WTC11 (cell line): Measurements from ENCODE around the gene DGCR8.

Experiments
- CTCF ChIP-seq: fragments of 200-600 bp; IDR thresholded peaks from 2 replicates; pipeline ENCODE4 v1.8.0; 2022; ENCODE audit warnings: antibody characterized with exemption
- HMGXB4 ChIP-seq: sonication (generic); formaldehyde crosslinking; IDR thresholded peaks from 2 replicates; pipeline ENCODE4 v1.8.1; 2023; ENCODE audit warnings: mild to moderate bottlenecking, moderate library complexity, missing genetic modification reagents
- MAX ChIP-seq: sonication (generic); formaldehyde crosslinking; IDR thresholded peaks from 2 replicates; pipeline ENCODE4 v1.8.0; 2022; ENCODE audit warnings: mild to moderate bottlenecking, missing genetic modification reagents
- NFYB ChIP-seq: sonication (generic); formaldehyde crosslinking; conservative IDR thresholded peaks from 2 replicates; pipeline ENCODE4 v1.8.0; 2022; ENCODE audit warnings: low read depth, missing genetic modification reagents

GRCh38 chr22:20089977-20090729, 10.1 kb downstream of the DGCR8 start:
- TF ChIP-seq CTCF (no peak), MAX (no peak), HMGXB4 (CRISPR knock-in tag) (no peak), NFYB (CRISPR knock-in tag) (no peak)
